AG09309 (cell line): Measurements from ENCODE around the gene RIC8B.

Experiments used
- DNase-seq: peaks from one replicate; pipeline ENCODE4 v3.0.0-alpha.2; 2010; ENCODE audit warnings: low read depth
- H3K4me3 ChIP-seq: 2 replicates; pipeline ENCODE4 v1.5.1; 2011; ENCODE audit warnings: mild to moderate bottlenecking, low read depth, low read length, moderate library complexity; ENCODE audit not compliant: control insufficient read depth
- CTCF ChIP-seq: IDR thresholded peaks from 2 replicates; pipeline ENCODE4 v1.5.1; 2011; ENCODE audit warnings: mild to moderate bottlenecking, low read depth, low read length, inconsistent platforms; ENCODE audit not compliant: insufficient read depth, control insufficient read depth; ENCODE audit errors: missing control alignments

Gene RIC8B

DNA sequence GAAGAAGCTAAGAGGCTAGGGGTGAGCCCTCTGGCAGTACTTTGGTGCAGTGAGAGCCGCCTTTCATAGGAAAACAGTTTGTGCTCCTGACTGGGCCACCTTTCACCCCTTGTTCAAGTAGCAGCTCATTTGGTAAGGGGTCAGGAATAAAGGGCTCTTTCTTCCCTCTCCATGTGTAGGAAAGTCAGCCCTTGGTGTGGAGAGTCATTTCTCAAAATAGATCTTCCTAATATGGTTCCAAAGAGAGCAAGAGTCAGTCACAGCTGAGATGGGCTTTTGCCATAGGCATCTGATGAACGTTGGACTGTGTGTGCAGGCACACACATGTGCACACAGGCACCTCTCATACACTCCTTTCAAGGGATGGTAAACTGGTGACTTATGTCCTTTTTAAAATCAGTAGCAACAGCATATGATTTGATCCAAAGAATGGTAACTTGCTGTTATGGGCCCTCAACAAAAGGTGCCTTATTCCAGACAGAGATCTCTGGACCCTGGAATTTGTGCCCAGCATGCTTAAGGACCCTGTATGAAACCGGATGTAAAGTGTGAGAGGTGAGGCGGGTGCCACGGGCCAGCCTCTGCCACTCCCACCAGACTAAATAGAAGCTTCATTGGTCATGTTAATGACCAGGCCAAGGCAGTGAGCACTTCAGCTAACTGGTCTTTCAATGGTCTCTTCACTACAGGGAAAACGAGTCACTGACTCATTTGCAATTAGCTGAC is 16.7 kb upstream of the RIC8B start:
- TF ChIP-seq CTCF, result no peak
- no peak overlapping the region for H3K4me3 ChIP-seq
- DNase-seq, result no peak

DNA sequence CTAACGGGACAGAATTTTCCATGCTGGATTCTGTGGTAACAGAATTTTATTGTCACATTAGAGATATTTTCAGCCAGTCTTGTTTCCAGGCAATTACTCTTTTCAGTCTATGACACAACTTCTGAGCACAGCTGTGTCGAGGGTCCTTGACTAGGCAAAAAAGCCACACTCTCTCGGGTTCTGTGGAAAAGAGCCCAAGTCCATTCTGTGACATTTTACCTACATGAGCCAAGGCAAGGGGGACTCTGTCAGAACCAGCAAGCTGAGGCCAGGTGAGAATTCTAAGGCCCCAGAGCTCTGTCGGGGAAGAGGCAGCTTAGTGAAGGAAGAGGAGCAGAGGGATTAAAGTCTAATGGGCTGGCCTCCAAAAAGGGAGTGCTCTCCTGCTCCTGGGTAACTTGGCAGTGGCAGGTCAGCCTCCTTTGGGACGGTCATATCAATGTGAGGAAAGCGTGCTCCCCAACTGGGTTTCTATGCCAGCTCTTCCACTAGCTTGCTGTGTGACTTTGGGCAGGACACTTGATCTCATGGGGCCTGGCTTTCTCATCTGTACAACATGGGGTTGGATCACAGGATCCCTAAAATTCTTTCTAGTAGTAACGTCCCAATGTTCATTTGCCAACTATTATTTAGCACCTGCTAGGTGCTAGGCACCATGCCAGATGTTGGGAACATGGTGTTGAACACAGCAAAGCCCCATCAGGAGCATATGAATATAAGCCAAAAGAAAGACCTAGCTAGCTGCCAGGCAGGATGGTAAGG is 16.0 kb upstream of the RIC8B start:
- no peak overlapping the region for H3K4me3 ChIP-seq
- TF ChIP-seq CTCF, result no peak
- DNase-seq, result no peak

GRCh38 chr12:106759526-106760183 is 14.8 kb upstream of the RIC8B start:
- H3K4me3 ChIP-seq, result no peak overlapping the region
- DNase-seq, result no peak
- TF ChIP-seq CTCF, result no peak

DNA sequence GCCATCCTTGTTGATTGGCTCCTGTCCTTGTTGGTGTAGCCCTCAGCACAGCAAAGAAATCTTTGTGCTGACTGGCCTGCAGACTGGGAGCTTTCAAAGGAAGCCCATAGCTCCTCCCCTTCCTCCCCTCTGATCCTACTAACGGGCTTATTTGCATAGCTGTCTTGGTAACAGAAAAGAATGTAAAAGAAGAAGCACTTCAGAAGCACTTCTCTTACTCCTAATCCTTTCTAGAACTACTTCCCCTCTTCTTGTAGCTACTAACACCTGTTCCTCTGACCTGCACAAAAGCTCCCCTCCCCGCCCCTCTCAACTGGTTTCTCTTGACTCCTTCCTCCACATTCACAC is 14.3 kb upstream of the RIC8B start:
- DNase-seq, result no peak
- H3K4me3 ChIP-seq, result no peak overlapping the region
- TF ChIP-seq CTCF, result no peak

DNA sequence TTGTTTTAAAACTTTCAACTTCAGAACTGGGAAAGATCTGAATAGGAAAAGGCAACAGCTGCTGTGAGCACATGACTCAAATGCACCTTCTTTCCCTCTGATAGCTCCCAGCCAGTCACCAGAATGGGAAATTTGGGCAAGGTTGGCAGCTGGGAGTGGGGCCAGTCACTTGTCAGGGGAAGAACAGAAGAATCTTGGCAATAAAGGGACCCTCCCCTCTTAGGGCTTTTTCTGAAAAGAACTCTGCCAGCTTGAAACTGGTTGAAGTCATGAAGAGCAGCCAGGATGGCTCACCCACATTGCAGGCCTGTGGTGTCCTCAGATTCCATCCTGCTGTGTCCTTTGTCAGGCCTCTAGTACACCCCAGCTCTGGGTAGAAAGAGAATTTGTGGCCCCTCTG is 10.3 kb upstream of the RIC8B start:
- TF ChIP-seq CTCF, result no peak
- no peak overlapping the region for H3K4me3 ChIP-seq
- no peak for DNase-seq

GRCh38 chr12:106764738-106765137 is 9.7 kb upstream of the RIC8B start:
- DNase-seq, result no peak
- no peak overlapping the region for H3K4me3 ChIP-seq
- no peak for TF ChIP-seq CTCF
